GM18870 (cell line): ENCODE measurements around the gene BMPR1A.

Experiments
- ATAC-seq: cut with Tn5 transposase; IDR thresholded peaks from one replicate; pipeline ENCODE4 v1.9.1; 2021; ENCODE audit warnings: moderate library complexity; ENCODE audit not compliant: unreplicated experiment

The BMPR1A gene

DNA sequence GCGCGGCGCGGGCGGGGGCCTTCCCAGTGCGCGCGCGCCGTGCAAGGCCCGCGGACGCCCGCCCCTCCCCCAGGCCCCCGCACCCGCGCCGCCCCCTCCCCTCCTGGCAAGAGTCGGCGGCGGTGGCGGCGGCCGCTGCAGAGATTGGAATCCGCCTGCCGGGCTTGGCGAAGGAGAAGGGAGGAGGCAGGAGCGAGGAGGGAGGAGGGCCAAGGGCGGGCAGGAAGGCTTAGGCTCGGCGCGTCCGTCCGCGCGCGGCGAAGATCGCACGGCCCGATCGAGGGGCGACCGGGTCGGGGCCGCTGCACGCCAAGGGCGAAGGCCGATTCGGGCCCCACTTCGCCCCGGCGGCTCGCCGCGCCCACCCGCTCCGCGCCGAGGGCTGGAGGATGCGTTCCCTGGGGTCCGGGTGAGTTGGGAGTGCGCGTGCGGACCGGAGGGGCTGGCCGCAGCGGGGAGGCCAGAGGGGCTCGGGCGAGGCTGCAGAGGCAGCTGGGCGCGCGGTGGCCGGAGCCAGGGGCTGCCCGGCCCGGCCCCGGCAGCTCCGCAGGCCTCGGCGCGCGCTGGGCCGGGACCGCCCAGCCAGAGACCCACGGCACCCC, at the start of gene BMPR1A:
Gene BMPR1A (plus strand): TSS at position 109 of the 602 bp plus-strand sequence. CDS start 119,400 bp downstream, outside the sequence.
- peak; percentile 24 for ATAC-seq

DNA sequence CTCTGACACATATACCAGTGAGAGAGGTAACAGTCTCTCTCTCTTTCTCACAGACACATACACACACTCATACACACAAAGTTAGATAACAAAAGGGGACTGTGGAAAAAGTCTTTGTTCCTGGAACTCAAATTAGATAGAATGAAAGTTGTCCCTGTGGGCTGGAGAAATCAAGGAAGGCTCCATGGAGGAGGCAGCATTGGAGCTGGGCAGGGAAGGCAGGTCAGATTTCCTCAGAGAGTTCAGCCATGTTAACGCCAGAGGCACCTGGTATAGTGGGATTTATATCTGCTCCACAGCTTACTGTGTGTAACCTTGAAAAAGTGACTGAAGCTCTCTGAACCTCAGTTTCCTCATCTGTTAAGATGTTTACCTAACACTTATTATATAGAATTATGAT, 49.4 kb upstream of the BMPR1A start:
- no peak for ATAC-seq

DNA sequence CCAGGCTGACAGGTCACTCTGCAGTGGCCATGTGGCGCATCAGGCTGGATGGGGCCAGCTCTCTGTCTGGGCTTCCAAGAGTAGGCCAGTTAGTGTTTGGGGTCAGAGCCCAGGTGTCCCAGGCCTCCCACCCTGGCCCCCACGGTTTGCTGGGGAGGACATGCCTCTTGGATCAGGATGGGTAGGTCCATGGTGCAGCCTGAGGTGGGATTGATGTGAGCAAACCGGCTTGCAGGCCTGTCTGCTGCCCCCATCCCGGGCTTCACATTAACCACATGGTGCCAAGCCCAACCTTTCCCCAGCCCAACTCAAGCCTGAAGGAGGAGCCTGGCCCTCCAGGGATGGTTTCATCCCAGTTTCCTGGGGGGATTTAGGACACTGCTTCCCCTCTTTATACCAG, 48.9 kb upstream of the BMPR1A start:
- ATAC-seq: no peak

DNA sequence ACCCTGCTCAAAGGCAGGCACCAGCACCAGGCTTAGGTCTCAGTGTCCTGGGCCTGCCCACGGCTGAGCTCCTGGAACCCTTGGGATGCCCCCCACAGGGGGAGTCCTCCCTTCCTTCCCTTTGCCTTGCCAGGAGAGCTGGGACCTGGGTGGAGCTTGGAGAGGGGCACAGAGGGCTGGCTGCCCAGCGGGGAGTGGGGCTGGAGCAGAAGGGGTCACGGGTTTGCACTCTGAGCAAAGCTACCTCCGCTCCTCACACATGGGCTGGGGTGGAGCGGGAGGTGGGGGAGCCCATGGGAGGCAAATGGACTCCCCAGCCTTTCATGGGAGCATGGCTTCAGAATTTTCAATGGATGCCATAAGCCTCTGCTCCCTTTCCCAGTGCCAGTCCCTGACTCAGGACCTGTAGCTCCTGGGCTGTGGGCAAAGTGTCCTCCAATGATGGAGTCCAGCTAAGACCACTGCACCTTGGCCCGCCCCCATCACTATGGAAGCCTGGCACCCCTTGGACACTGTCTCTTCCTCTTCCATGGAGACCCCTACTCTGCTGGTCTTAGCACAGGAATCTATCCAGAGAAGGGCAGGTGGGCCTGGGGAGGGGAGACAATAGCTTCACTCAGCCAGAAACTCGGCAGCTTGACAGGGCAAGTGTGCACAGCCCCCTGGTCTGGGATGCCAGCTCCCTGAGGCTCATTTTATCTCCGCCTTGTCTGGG, 48.2 kb upstream of the BMPR1A start:
- no peak for ATAC-seq

DNA sequence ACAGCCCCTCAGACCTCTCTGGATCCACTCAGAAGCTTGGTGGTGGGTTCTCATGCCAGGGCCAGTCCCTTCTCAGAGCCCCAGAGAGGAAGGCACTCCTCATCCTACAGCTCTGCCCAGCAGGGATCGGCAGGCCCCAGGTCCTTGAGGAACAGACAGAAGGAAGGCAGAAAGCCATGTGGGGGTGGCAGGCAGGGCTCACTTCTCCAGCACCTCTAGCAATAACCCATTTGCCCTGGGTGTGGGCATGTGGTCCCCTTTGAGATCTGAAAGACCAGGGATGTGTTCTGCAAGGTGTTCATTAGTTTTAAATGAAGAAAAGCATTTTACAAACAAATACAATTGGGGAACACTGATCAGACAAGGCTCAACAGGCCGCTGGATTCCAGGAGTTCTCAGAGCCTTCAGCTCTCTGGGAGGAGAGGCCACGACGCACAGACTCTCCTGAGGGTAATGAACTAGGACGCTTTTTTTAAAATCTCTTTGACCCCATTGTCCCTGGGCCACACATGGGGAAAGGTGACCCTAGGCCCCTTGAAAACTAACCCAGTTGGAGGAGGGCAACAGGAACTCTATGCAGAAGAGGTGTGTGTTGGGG, 47.5 kb upstream of the BMPR1A start:
- ATAC-seq: no peak

DNA sequence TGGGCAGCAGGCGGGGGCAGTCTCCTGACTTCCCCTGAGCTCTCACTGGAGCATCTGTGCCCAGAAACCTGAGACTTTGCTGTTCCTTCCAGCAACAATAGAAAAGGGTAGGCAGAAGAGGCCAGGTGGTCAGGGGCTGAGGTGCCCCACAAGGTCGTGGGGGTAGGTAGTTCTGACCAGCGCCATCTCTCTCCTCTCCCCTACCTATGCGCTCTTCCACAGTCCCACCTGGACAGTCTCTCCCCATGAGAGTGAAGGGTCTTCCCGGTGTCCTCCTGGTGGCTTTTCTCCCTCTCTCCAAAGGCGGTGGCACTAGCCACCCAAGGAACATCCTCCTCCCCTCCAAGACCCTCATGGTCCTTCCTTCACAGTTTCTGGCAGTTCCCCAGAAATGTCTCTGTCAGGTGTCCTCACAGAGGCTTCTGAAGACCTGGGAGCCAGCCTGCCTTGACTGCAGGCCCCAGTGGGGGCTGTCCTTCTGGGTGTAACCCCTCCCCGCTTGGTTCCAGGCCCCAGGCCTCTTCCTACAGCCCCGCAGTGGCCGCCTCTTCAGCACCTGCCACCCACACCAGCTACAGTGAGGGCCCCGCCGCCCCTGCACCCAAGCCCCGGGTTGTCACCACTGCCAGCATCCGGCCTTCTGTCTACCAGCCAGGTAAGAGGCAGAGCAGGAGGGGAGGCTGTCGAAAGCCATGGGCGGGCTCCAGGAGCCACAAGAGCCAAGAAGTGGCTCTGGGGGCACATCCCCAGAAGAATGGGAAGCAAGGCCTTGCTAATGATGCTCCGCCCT, 46.8 kb upstream of the BMPR1A start:
- ATAC-seq: no peak

DNA sequence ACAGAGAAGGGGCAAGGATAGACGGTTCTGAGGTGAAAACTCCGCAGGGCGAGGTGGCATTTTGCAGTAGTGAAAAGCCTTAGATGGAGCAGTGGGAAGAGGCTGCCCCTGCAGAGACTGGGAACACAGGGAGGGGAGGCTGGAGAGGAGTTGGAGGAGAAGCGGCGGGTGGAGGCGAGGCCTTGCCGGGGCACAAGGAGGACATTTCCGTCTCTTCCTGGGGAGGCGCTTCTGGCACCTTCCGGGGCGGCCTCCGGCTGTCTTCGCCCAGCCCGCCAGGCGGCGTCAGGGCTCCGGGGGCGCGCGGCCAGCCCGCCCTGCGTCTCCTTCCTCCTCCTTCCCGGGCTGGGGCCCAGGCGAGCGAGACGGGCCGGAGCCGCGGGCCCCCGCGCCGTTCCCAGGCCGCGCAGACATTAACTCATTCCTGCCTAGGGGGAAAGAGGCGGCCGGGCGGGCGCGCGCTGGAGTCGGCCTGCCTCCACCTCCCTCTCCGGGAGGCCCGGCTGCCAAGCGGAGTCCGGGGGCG, 45.4 kb upstream of the BMPR1A start:
- peak; percentile 70 for ATAC-seq

DNA sequence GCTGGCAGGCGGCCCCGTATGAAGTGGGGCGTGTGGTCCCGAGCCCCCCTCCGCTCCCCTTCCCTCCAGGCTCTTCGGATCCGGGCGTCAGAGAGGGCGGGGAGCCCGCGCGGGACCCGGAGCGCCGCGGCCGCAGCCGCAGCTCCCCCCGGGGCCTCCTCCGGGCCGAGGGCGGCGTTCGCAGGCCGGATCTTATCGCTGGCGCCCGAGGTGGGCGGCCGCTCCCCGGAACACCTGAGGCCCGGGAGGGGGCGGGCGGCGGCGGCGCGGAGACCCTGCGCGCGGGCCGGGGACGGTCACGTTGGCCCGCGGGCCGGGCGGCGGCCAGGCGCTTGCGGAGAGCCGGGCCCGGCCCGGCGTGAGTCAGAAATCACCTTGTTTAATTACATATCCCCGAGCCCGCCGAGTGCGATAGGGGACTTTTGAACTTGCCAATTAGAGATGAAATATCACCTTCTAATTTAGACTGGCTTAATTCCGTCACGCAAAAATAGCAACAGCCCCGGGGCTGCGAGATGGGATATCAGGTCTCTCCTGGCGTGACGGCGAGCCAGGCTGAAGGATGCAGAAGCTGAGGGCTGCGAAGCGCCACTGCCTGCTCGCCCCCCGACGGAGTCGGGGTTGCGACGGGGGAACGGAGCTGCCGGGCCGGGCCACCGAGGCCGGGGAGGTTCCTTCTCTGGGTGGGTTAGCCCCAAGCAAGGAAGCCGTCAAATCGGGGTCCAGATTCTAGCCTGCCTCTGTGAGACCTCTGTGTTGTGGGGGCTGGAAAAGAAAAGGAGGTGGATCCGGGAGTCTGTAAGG, 44.7 kb upstream of the BMPR1A start:
- peak; percentile 36 for ATAC-seq

DNA sequence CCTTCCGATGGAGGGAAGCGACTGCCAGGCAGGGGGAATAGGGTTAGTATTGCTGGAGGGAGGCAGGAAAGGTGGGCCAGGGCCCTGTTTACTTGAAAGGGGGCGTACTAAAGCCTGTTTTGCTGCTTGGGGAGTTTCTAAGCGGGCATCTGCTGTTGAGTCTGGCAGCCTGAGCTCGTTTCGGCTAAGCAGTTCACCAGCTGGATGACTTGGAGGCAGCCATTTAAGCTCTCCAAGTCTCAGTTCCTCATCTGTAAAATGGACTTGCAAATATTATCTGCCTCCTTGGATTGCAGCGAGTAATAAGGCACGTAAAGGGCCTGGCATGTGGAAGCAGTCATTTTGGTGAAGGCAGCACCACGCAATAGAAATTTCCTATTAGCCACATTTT, 44.1 kb upstream of the BMPR1A start:
- no peak for ATAC-seq

DNA sequence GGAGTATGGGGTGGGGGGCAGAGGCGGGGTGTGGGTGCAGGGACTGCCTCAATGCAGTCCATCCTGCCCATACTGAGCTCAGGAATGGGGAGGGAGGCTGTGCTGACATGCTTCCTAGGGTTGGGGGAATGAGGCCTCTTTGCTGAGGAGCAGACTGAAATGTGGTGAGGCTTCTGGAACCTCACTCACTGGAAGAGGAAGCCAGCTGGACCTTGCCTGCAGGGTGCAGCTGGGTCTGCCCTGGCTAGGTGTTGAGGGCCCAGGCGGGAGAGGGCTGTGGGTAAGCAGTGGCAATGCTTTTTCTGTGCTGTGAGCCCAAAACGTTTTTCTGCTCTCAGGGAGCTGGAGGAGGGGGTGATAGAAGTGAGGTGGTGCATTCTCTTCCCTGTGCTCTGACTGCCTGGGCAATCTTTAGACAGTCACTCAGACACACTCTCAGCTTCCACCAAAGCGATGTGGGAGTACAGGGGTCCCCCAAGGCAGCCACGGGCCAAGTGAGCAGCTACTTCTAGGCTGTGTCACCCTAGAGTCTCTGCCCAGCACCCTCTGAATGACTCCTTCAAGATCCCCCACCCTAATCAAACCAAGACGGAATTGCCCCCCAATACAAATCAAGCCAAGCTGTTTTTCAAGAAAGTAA, 41.1 kb upstream of the BMPR1A start:
- ATAC-seq: no peak

DNA sequence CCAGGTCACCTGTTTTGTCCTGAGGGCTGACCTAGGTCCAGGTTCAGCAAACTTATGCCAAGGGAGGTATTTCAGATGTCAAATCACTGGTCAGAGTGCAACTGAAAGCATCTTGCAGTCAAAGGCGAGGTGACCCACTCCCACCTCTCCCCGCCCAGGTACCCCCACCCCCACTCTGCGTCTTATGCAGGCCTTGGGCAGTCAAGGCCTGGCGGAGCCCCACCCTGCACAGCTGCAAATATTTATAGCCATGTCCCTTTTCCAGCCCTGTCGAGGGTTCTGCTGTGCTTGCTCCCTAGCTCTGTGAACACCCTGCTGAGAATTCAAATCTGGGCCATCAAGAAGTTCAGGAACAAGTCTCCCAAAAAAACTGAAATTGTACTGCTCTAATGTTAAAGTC, 40.6 kb upstream of the BMPR1A start:
- no peak for ATAC-seq

DNA sequence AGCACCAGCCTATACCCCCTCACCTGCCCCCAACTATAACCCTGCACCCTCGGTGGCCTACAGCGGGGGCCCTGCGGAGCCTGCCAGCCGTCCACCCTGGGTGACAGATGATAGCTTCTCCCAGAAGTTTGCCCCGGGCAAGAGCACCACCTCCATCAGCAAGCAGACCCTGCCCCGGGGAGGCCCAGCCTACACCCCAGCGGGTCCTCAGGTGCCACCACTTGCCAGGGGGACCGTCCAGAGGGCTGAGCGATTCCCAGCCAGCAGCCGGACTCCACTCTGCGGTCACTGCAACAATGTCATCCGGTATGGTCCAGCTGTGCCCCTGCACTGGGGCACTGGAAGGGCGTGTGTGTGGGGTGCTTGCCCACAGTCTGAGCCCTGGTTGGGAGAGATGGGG, 40.0 kb upstream of the BMPR1A start:
- no peak for ATAC-seq

DNA sequence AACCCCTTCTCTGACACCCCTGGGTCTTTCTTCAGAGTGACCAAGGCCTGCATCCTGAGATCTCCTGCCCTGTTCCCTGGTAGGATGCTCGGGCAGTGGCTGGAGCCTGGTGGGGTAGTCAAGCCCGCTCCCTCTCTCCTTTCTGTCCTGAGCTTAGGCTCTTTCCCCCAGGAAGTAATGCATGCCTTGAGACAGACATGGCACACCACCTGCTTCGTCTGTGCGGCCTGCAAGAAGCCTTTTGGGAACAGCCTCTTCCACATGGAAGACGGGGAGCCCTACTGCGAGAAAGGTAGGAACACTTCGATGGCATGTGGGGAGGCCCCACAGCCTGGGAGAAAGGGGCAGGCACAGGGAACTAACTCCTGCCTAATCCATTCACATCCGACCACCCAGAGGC, 37.9 kb upstream of the BMPR1A start:
- no peak for ATAC-seq

DNA sequence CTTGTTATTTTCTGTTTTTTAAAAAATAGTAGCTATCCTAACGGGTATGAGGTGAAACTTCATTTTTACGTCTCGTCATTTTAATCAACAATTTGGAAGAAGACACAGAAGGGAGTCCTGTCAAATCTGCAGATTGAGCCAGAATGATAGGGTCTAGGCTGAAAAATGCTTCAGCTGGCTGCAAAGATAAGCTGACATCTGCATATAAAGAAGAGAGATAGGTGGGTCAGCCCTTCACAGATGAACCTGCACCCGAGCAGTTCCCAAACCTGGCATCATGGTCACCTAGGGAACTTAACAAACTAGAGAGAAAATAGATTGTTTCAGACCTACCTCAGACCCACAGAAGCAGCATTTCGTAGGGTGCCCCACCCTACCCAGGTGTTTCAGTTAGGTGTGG, 35.2 kb upstream of the BMPR1A start:
- no peak for ATAC-seq

DNA sequence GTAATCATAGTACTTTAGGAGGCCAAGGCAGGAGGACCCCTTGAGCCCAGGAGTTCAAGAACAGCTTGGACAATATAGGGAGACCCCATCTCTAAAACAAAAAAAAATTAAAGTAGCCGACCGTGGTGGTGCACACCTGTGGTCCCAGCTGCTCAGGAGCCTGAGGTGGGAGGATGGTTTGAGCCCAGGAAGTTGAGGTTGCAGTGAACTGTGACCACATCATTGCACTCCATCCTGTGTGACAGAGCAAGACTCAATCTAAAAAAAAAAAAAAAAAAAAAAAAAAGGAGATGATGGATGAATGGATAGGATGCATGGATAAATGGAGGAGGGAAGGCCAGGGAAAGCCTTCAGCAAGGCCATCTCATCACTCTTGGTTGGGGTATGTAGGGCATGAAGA, 33.4 kb upstream of the BMPR1A start:
- ATAC-seq: no peak

DNA sequence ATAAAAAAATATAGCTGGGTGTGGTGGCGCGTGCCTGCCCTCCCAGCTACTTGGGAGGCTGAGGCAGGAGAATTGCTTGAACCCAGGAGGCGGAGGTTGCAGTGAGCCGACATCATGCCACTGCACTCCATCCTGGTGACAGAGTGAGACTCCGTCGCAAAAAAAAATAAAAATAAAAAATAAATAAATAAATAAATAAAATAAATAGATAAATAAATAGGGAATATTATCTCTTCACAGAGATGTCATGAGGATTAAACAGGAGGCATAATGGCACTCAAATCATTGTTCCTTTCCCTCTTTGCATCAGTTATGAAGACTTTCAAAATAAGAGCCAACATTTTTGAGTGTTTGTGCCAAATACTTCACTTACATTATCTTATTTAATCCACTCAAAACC, 32.0 kb upstream of the BMPR1A start:
- ATAC-seq: no peak

DNA sequence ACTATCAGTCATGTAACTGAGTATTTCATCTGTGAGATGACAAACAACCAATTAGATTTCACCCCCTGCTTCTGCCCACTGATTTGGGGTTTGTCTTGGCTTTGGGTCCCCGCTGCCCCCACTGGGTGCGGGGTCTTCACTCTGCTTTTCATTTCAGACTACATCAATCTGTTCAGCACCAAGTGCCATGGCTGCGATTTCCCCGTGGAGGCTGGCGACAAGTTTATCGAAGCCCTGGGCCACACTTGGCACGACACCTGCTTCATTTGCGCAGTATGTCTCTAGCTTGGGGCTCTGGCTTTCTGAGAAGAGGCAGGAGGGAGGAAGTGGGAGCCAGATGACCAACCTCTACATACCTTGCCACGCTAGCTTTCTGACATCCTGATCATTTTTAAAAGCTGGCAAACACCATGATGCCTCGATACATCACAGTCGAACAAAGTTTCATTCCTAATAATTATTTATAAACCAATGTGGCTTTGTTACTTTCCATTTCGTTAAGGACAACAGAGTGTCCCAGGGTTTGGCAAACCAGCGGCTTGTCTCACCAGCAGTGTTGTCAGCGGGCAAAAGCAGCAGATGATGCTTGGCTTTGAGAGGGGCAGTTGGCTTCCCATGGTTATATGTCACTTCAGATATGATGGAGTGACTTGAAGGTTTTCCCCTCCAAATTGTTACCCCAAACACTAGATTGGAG, 30.3 kb upstream of the BMPR1A start:
- ATAC-seq: no peak

DNA sequence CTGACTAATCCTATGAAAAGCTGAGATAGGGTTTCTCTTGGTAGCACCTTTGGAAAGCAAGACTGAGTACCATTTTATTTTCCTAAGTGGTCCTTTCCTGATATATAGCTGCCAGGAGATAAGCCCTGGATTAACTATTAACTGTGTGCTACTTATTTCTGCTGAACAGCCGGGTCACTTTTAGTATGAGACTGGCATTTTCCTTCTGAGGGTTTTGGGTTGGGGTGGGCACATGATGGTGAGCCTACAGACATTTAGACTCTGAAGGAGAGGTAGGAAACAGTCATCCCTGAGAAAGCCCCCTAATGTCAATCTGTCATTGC, 29.8 kb upstream of the BMPR1A start:
- no peak for ATAC-seq

DNA sequence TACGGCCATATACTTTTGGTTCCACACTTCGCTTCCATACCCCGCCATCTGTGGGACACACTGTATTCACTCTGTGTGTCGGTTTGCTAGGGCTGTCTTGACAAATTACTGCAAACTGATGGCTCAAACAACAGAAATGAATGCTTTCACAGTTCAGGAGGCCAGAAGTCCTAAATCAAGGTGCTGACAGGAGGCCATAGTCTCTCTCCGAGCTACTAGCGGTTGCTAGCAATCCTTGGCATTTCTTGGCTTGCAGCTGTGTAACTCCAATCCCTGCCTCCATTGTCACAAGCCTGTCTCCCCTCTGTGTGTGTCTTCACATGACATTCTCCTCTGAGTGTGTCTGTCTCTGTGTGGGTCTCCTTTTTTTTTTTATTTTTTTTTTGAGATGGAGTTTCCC, 28.9 kb upstream of the BMPR1A start:
- ATAC-seq: no peak

DNA sequence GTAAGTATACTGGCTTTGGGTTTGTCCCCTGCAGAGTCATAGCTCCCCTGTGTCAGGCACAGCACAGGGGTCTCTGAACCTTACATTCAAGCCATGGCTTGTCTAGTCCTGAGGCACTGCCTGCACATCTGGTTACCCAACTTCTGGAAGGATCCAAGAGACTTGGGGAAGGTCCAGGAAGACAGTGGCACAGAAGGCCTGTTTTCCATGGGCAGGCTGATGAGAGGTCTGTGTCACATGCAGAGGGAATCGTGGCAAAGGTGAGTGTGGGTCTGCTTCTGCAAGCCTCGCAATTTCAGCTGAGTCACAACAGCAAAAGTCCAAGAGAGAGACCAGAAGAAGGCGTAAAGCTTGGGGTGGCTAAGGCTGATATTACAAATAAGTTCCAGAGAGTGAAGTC, 28.4 kb upstream of the BMPR1A start:
- ATAC-seq: no peak
